Tibial nerve (tissue), 3 donors: ENCODE results near the gene NRXN3.

Experiments used
- EP300 ChIP-seq, 2 donors: sonication (generic); formaldehyde crosslinking; IDR thresholded peaks; one replicate each; pipeline ENCODE4 v1.6.1; 2017; ENCODE audit warnings: antibody characterized with exemption in 2 of 2, mild to moderate bottlenecking in 1 of 2
- POLR2A ChIP-seq, 2 donors: fragments of 450-650 bp; IDR thresholded peaks; one replicate each; pipeline ENCODE4 v1.6.1; 2017; ENCODE audit warnings: antibody characterized with exemption in 2 of 2, mild to moderate bottlenecking in 2 of 2, moderate library complexity in 2 of 2

DNA sequence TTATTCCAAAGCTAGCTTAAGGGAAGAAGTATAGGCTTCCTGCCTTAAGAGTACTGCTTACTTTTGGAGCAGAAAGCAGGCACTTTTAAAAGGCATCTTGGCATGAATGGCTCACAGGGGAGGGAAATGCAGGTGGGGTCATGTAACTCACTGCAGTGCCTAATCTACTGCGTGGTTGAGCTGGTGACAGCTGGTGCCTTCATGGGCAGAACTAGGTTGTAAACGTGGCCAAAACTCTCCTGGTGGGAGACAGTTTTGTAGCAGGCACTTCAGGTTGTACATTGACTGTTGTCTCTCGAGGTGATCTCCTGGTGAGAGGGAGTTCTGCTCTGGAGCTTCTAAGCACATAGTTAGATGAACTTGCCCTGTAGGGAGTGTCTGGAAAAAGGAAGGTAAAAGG lies 1078.6 kb downstream of the NRXN3 start:
- TF ChIP-seq POLR2A (IDR thresholded peaks at IDR 0.05), result no peak
- no peak for TF ChIP-seq EP300 (IDR thresholded peaks at IDR 0.05)
